GM12878 (cell line): Measurements from ENCODE around the gene CLMP. TPM values are rescaled to one million over a fixed set of nuclear protein-coding genes. Genes with fewer than 3 reads are reported as not detected.

Experiments
- ATAC-seq: fragments of 200-7000 bp; cut with Tn5 transposase; 3 replicates; pipeline ENCODE4 v1.9.1; 2020; ENCODE audit warnings: mild to moderate bottlenecking, moderate library complexity
- BruUV-seq: library from RNA; stranded (reverse); fragments of 400-500 nt; replicated peaks from 2 replicates; lab custom pipeline; 2021; lab: Mats Ljungman, UMichigan
- CTCF ChIA-PET: fragments of 300-600 bp; sonication (Branson Sonifier 250); formaldehyde crosslinking; extraction: SDS; loops from one replicate; lab custom pipeline; 2021; ENCODE audit warnings: inconsistent platforms; lab: Yijun Ruan, JAX
- POLR2A ChIA-PET: fragments of 350-600 bp; formaldehyde crosslinking; extraction: SDS; loops from one replicate; lab custom pipeline; 2021; ENCODE audit warnings: inconsistent platforms; lab: Charles Lee
- RAD21 ChIA-PET: fragments of 300-600 bp; sonication (Branson Sonifier 250); formaldehyde crosslinking; loops from one replicate; lab custom pipeline; 2023; ENCODE audit warnings: antibody characterized with exemption; ENCODE audit not compliant: unreplicated experiment; lab: Charles Lee
- SMC1A ChIA-PET: fragments of 300-600 bp; sonication (Branson Sonifier 250); formaldehyde crosslinking; loops from one replicate; lab custom pipeline; 2023; ENCODE audit not compliant: unreplicated experiment, uncharacterized antibody; lab: Charles Lee
- DNase-seq: peaks from one replicate; pipeline ENCODE4 v3.0.0-alpha.2; 2011; ENCODE audit warnings: low read depth, low spot score
- FAIRE-seq: peaks from 3 replicates; lab custom pipeline; 2011; peaks lifted over from hg19 to GRCh38; lab: Jason Lieb, UNC
- H2AFZ ChIP-seq: 2 replicates; pipeline ENCODE4 v1.6.0; 2011; ENCODE audit warnings: low read depth, low read length, control low read depth; ENCODE audit not compliant: control insufficient read depth
- H3K27ac ChIP-seq: 2 replicates; pipeline ENCODE4 v1.5.1; 2011; ENCODE audit warnings: control low read depth; ENCODE audit not compliant: control insufficient read depth, insufficient read depth
- H3K27me3 ChIP-seq, 2 experiments: replicated peaks in 1 of 2; 2 replicates each; pipeline versions ENCODE4 v1.6.0 to v1.6.1; 2011; ENCODE audit warnings: low read length in 1 of 2; ENCODE audit not compliant: control insufficient read depth in 2 of 2, insufficient read depth in 2 of 2
- H3K36me3 ChIP-seq, 2 experiments: 2 replicates each; pipeline ENCODE4 v1.5.1; 2011; ENCODE audit warnings: low read length in 1 of 2; ENCODE audit not compliant: control insufficient read depth in 2 of 2, insufficient read depth in 2 of 2
- H3K4me1 ChIP-seq: 2 replicates; pipeline ENCODE4 v1.6.1; 2011; ENCODE audit warnings: mild to moderate bottlenecking, low read length, moderate library complexity, mixed read lengths; ENCODE audit not compliant: control insufficient read depth, insufficient read depth
- H3K4me2 ChIP-seq: 2 replicates; pipeline ENCODE4 v1.6.0; 2011; ENCODE audit warnings: control low read depth; ENCODE audit not compliant: control insufficient read depth, insufficient read depth
- H3K4me3 ChIP-seq: fragments of 200-600 bp; sonication (generic); 2 replicates; pipeline ENCODE4 v1.5.1; 2016
- H3K79me2 ChIP-seq: 2 replicates; pipeline ENCODE4 v1.6.0; 2011; ENCODE audit warnings: low read length; ENCODE audit not compliant: control insufficient read depth, insufficient read depth
- H3K9ac ChIP-seq: 2 replicates; pipeline ENCODE4 v1.8.0; 2011; ENCODE audit warnings: low read length, control low read depth, mixed read lengths; ENCODE audit not compliant: control insufficient read depth, insufficient read depth
- H3K9me3 ChIP-seq: replicated peaks from 3 replicates; pipeline ENCODE4 v1.5.1; 2011; ENCODE audit warnings: mild to moderate bottlenecking, low read length; ENCODE audit not compliant: control insufficient read depth, insufficient read depth
- H4K20me1 ChIP-seq: 2 replicates; pipeline ENCODE4 v1.6.0; 2011; ENCODE audit not compliant: control insufficient read depth, insufficient read depth
- EP300 ChIP-seq, 2 experiments: fragments of 150-350 bp in 1 of 2; IDR thresholded peaks; 2 replicates each; pipeline ENCODE4 v1.6.1; 2011 to 2012; ENCODE audit warnings: low read depth in 2 of 2, low read length in 2 of 2, borderline replicate concordance in 1 of 2, improper control_type of control experiment in 1 of 2, inconsistent platforms in 1 of 2; ENCODE audit not compliant: control insufficient read depth in 1 of 2
- GATAD2B ChIP-seq: fragments of 450-650 bp; conservative IDR thresholded peaks from 2 replicates; pipeline ENCODE4 v1.6.1; 2017; ENCODE audit warnings: low read depth, mild to moderate bottlenecking, moderate library complexity
- MEF2A ChIP-seq: IDR thresholded peaks from 2 replicates; pipeline ENCODE4 v1.6.1; 2011; ENCODE audit warnings: low read depth, mild to moderate bottlenecking, low read length, moderate library complexity; ENCODE audit not compliant: insufficient read depth
- NR2C1 ChIP-seq: fragments of 450-650 bp; IDR thresholded peaks from 2 replicates; pipeline ENCODE4 v1.6.1; 2017; ENCODE audit warnings: antibody characterized with exemption, mild to moderate bottlenecking, moderate library complexity
- TAF1 ChIP-seq: IDR thresholded peaks from 2 replicates; pipeline ENCODE4 v1.6.1; 2011; ENCODE audit warnings: mild to moderate bottlenecking, low read depth, low read length, borderline replicate concordance
- WGBS: methylation state at CpG from one replicate; pipeline ENCODE4 v1.1.6; 2016; ENCODE audit warnings: low lambda C conversion rate; ENCODE audit not compliant: insufficient replicate concordance, insufficient coverage; ENCODE audit errors: missing lambda C conversion rate; 5-methylcytosine and 5-hydroxymethylcytosine counted together
- in situ Hi-C: fragments of 300-500 bp; cut with MboI; formaldehyde crosslinking; loops from 9 replicates; pipeline ENCODE4 v1.14.3; 2018; ENCODE audit warnings: mixed read lengths
- intact Hi-C: fragments of 100-400 bp; cut with micrococcal nuclease; formaldehyde crosslinking; loops from one replicate; pipeline ENCODE4 v1.14.2; 2022; ENCODE audit not compliant: unreplicated experiment
- polyA plus RNA-seq, 11 experiments: library from polyadenylated mRNA; depleted of rRNA in 4 of 11; unstranded in 6 of 11; stranded (reverse) in 5 of 11; fragments of >200 nt; fragmentation: Nextera tagmentation in 4 of 11; fragmentation: Illumina TruSeq in 1 of 11; extraction: Ambion mirVana in 4 of 11; extraction: Trizol in 1 of 11; gene quantifications; 1 replicate in 1 of 11; 2 replicates in 10 of 11; pipeline versions ENCODE4 v1.2.1 to v1.2.3, GENCODE V29; 2011 to 2016; ENCODE audit warnings: inconsistent platforms in 2 of 11, missing spikeins in 2 of 11, low read depth in 1 of 11
- total RNA-seq, 4 experiments: library from RNA; depleted of rRNA in 3 of 4; stranded (reverse); fragments of >200 nt in 3 of 4; fragmentation: Illumina TruSeq in 1 of 4; extraction: Trizol in 1 of 4; gene quantifications; 2 replicates each; pipeline versions ENCODE4 v1.2.1 to v1.2.3, GENCODE V29; 2013 to 2021
- TF ChIP-seq, protein P1 (sequence below): IDR thresholded peaks from 2 replicates; pipeline ENCODE4 v1.6.1; 2011; ENCODE audit warnings: borderline replicate concordance, low read depth, mild to moderate bottlenecking, moderate library complexity, mixed read lengths, low read length; ENCODE audit not compliant: insufficient read depth; ENCODE audit errors: extremely low read length

The CLMP gene
- total and polyA plus RNA-seq, 10 of the 15 experiments (the other 5 are each of a cell fraction or from before 2014, with no cell fraction given): 0.01 to 0.71 (median 0.20) TPM; not detected in 4

DNA sequence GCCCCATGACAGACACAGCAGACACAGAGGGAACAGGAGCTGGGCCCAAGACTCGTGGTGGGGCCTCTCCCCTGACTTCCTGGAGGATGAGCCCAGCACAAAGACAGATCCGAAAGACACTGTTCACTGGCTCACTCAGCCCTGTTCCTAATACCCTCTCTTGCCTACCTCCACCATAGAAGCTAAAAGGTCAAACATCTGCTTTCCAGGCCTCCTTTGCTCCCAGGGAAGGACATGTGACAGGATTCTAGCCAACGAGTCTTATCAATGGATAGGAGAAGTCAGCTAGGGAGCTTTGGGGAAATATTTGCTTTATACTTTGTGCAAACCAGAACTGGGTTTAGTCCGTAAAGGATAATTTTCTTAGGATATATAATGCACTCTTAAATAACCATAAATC lies 8.4 kb upstream of the CLMP start:
- RAD21 ChIA-PET: no interaction called here
- intact Hi-C loops: no loop called here
- no peak for ATAC-seq
- no peak overlapping the region for H3K4me2 ChIP-seq
- H3K79me2 ChIP-seq: no peaks in the 10 kb centered on the region
- H3K4me3 ChIP-seq: no peak overlapping the region
- TF ChIP-seq GATAD2B (no peak), NR2C1 (no peak), TAF1 (no peak), MEF2A (no peak), EP300 (IDR thresholded peaks at IDR 0.05; ENCODE audit: borderline replicate concordance in 1 of 2, control insufficient read depth in 1 of 2, low read depth in 2 of 2, low read length in 2 of 2) (no peak)
- TF ChIP-seq, protein P1, sequence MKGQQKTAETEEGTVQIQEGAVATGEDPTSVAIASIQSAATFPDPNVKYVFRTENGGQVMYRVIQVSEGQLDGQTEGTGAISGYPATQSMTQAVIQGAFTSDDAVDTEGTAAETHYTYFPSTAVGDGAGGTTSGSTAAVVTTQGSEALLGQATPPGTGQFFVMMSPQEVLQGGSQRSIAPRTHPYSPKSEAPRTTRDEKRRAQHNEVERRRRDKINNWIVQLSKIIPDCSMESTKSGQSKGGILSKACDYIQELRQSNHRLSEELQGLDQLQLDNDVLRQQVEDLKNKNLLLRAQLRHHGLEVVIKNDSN: no peak
- TF ChIP-seq, all 136 proteins: peak for 0
- Histone ChIP-seq H4K20me1 (no peaks in the 10 kb centered on the region), H3K36me3 (no peaks in the 10 kb centered on the region), H3K4me1 (no peaks in the 10 kb centered on the region), H3K9me3 (no peaks in the 10 kb centered on the region), H3K27ac (no peak overlapping the region), H3K9ac (no peak overlapping the region), H3K27me3 (peaks cover 7 to 8% of the 10 kb centered on the region in 2 experiments), H2AFZ (no peak overlapping the region)
- 37% methylated on average over 4 of the region's 4 CpGs for WGBS
- DNase-seq (no peak), FAIRE-seq (no peak)
- ChIA-PET CTCF (interaction anchor here (0.9 to 2.5 kb wide), 2 partner anchors 43 to 49 kb away, joined by 3 to 13 read pairs; no protein-coding TSS in a partner anchor), SMC1A (no interaction called here), POLR2A (no interaction called here)
- in situ Hi-C loops: no loop called here
- BruUV-seq: no TSS peak
